B cell (primary cell): ENCODE results near the gene MPPED2. TPM values are rescaled to one million over a fixed set of nuclear protein-coding genes. Genes with fewer than 3 reads are reported as not detected.

Experiments used
- ATAC-seq: fragments of 200-7000 bp; cut with Tn5 transposase; one replicate; pipeline ENCODE4 v1.10.0; 2021; ENCODE audit warnings: low read depth, mild to moderate bottlenecking, moderate number of reproducible peaks, moderate library complexity
- CTCF ChIA-PET: fragments of 350-600 bp; sonication (Branson Sonifier 250); formaldehyde crosslinking; loops from one replicate; lab custom pipeline; 2021; ENCODE audit warnings: antibody characterized with exemption, inconsistent platforms; lab: Charles Lee
- POLR2A ChIA-PET: fragments of 350-600 bp; sonication (Branson Sonifier 250); formaldehyde crosslinking; loops from one replicate; lab custom pipeline; 2021; ENCODE audit warnings: antibody characterized with exemption; lab: Charles Lee
- DNase-seq: peaks from one replicate; pipeline ENCODE4 v3.0.0; 2013
- H2AFZ ChIP-seq: 2 replicates; pipeline ENCODE4 v1.6.1; 2012; ENCODE audit warnings: mild to moderate bottlenecking, low read depth, low read length; ENCODE audit not compliant: insufficient read depth, poor library complexity, severe bottlenecking
- H3K27ac ChIP-seq, 2 donors: 1 replicate in 1 of 2; 2 replicates in 1 of 2; pipeline ENCODE4 v1.5.1; 2012 to 2013; ENCODE audit warnings: low read length in 2 of 2, mild to moderate bottlenecking in 2 of 2, moderate library complexity in 1 of 2
- H3K27me3 ChIP-seq, 4 experiments: fragments of 200-600 bp in 1 of 4; sonication (generic) in 1 of 4; replicated peaks in 1 of 4; 1 replicate in 2 of 4; 2 replicates in 2 of 4; pipeline versions ENCODE4 v1.6.1 to v1.7.0; 2013 to 2016; ENCODE audit warnings: low read length in 3 of 4, mild to moderate bottlenecking in 2 of 4, mixed read lengths in 1 of 4, moderate library complexity in 1 of 4; ENCODE audit not compliant: insufficient read depth in 4 of 4, control insufficient read depth in 3 of 4; ENCODE audit errors: control extremely low read depth in 1 of 4
- H3K36me3 ChIP-seq, 2 experiments: replicated peaks in 1 of 2; 1 replicate in 1 of 2; 2 replicates in 1 of 2; pipeline versions ENCODE4 v1.6.1 to v1.7.1; 2013; ENCODE audit warnings: low read length in 1 of 2; ENCODE audit not compliant: insufficient read depth in 2 of 2, control insufficient read depth in 1 of 2; ENCODE audit errors: control extremely low read depth in 1 of 2, extremely low read depth in 1 of 2
- H3K4me1 ChIP-seq, 2 donors: fragments of 200-600 bp in 1 of 2; sonication (generic) in 1 of 2; 1 replicate in 1 of 2; 2 replicates in 1 of 2; pipeline versions ENCODE4 v1.5.1 to v1.6.1; 2013 to 2017; ENCODE audit warnings: low read length in 2 of 2; ENCODE audit not compliant: control insufficient read depth in 2 of 2, insufficient read depth in 2 of 2
- H3K4me2 ChIP-seq: replicated peaks from 2 replicates; pipeline ENCODE3; 2012; ENCODE audit warnings: mild to moderate bottlenecking, low read depth, low read length; ENCODE audit not compliant: poor library complexity, severe bottlenecking
- H3K4me3 ChIP-seq, 5 experiments: fragments of 200-600 bp in 1 of 5; sonication (generic) in 1 of 5; 1 replicate in 3 of 5; 2 replicates in 2 of 5; pipeline versions ENCODE4 v1.5.1 to v1.7.0; 2011 to 2016; ENCODE audit warnings: low read length in 4 of 5, mild to moderate bottlenecking in 4 of 5, low read depth in 2 of 5, control low read depth in 1 of 5, moderate library complexity in 1 of 5; ENCODE audit not compliant: insufficient read depth in 1 of 5; ENCODE audit errors: control extremely low read depth in 1 of 5, extremely low read depth in 1 of 5
- H3K79me2 ChIP-seq: fragments of 200-600 bp; sonication (generic); one replicate; pipeline ENCODE4 v1.6.0; 2016; ENCODE audit warnings: low read length; ENCODE audit not compliant: control insufficient read depth, insufficient read depth
- H3K9ac ChIP-seq: fragments of 200-600 bp; sonication (generic); 2 replicates; pipeline ENCODE4 v1.6.1; 2017; ENCODE audit warnings: mild to moderate bottlenecking, low read length, moderate library complexity
- H3K9me3 ChIP-seq, 3 donors: one replicate each; pipeline versions ENCODE4 v1.6.1 to v1.7.1; 2013; ENCODE audit warnings: low read length in 2 of 3; ENCODE audit not compliant: control insufficient read depth in 2 of 3, insufficient read depth in 1 of 3; ENCODE audit errors: control extremely low read depth in 1 of 3
- H4K20me1 ChIP-seq: 2 replicates; pipeline ENCODE4 v1.6.0; 2012; ENCODE audit warnings: mild to moderate bottlenecking, low read length; ENCODE audit not compliant: insufficient read depth, control insufficient read depth, poor library complexity, severe bottlenecking
- H3K27ac Mint-ChIP-seq: one replicate; pipeline ENCODE4 v1.8.0; 2021; ENCODE audit warnings: mixed read lengths
- H3K27me3 Mint-ChIP-seq: one replicate; pipeline ENCODE4 v1.8.0; 2021; ENCODE audit warnings: mixed read lengths
- H3K4me1 Mint-ChIP-seq: one replicate; pipeline ENCODE4 v1.8.0; 2021; ENCODE audit warnings: mixed read lengths
- H3K4me3 Mint-ChIP-seq: one replicate; pipeline ENCODE4 v1.8.0; 2021; ENCODE audit warnings: mixed read lengths
- H3K9me3 Mint-ChIP-seq: one replicate; pipeline ENCODE4 v1.8.0; 2022; ENCODE audit warnings: mixed read lengths; ENCODE audit not compliant: insufficient read depth
- CTCF ChIP-seq: fragments of 200-600 bp; IDR thresholded peaks from one replicate; pipeline ENCODE4 v1.8.0; 2022; ENCODE audit warnings: antibody characterized with exemption, mild to moderate bottlenecking
- EZH2 ChIP-seq: IDR thresholded peaks from 2 replicates; pipeline ENCODE4 v1.6.1; 2012; ENCODE audit warnings: borderline replicate concordance, low read depth, mild to moderate bottlenecking, moderate library complexity, low read length; ENCODE audit not compliant: insufficient read depth, poor library complexity, severe bottlenecking
- WGBS: methylation state at CpG from one replicate; pipeline ENCODE4 v1.1.5; 2013; ENCODE audit warnings: missing lambda C conversion rate; ENCODE audit not compliant: insufficient coverage; 5-methylcytosine and 5-hydroxymethylcytosine counted together
- intact Hi-C: fragments of 100-400 bp; cut with micrococcal nuclease; formaldehyde crosslinking; loops from one replicate; pipeline ENCODE4 v1.10.0; 2022
- polyA plus RNA-seq: library from polyadenylated mRNA; depleted of rRNA; stranded (reverse); fragments of >200 nt; gene quantifications from 2 replicates; pipeline ENCODE4 v1.2.3, GENCODE V29; 2012
- total RNA-seq, 2 donors: library from RNA; stranded (reverse); fragments of 120-200 nt in 1 of 2; gene quantifications; 1 replicate in 1 of 2; 2 replicates in 1 of 2; pipeline versions ENCODE4 v1.2.3 to v1.2.4, GENCODE V29; 2013 to 2022

Gene MPPED2
- total and polyA plus RNA-seq, 2 donors (not counting 1 experiment from before 2014, with no cell fraction given), result 0.70 to 1.1 TPM

- intact Hi-C loops, result no loop called here
- H3K4me1 Mint-ChIP-seq, result no peaks in the 10 kb centered on the region
- Histone ChIP-seq H2AFZ (no peak overlapping the region), H3K9me3 (no peaks in the 10 kb centered on the region), H3K9ac (no peak overlapping the region), H4K20me1 (no peaks in the 10 kb centered on the region), H3K4me1 (no peaks in the 10 kb centered on the region), H3K36me3 (no peaks in the 10 kb centered on the region), H3K27ac (no peak overlapping the region), H3K4me3 (no peak overlapping the region), H3K27me3 (no peaks in the 10 kb centered on the region), H3K4me2 (no peak overlapping the region), H3K79me2 (no peaks in the 10 kb centered on the region)
- WGBS, result 94% methylated on average over 2 of the region's 3 CpGs
- TF ChIP-seq CTCF (no peak), EZH2 (no peak)
- no peak overlapping the region for H3K4me3 Mint-ChIP-seq
- no peaks in the 10 kb centered on the region for H3K9me3 Mint-ChIP-seq
- ATAC-seq (no peak), DNase-seq (no peak)
- no peaks in the 10 kb centered on the region for H3K27me3 Mint-ChIP-seq
- POLR2A ChIA-PET, result no interaction called here
- CTCF ChIA-PET, result no interaction called here
- H3K27ac Mint-ChIP-seq, result no peak overlapping the region
These were observed 32.5 kb downstream of the MPPED2 start for GRCh38 chr11:30553521-30554110.

GRCh38 chr11:30552839-30553238 is 33.3 kb downstream of the MPPED2 start:
- H4K20me1 ChIP-seq, result no peaks in the 10 kb centered on the region
- ATAC-seq, result no peak
- no peak for DNase-seq
- H3K27me3 ChIP-seq, result no peaks in the 10 kb centered on the region
- WGBS, result 95% methylated on average over 4 of the region's 5 CpGs
- CTCF ChIA-PET, result no interaction called here
- H3K4me2 ChIP-seq, result no peak overlapping the region
- TF ChIP-seq CTCF (no peak), EZH2 (no peak)
- no peak overlapping the region for H3K27ac ChIP-seq
- H3K79me2 ChIP-seq, result no peaks in the 10 kb centered on the region
- H3K9me3 ChIP-seq, result no peaks in the 10 kb centered on the region
- H3K36me3 ChIP-seq, result no peaks in the 10 kb centered on the region
- H3K4me1 ChIP-seq, result no peaks in the 10 kb centered on the region
- POLR2A ChIA-PET, result no interaction called here
- intact Hi-C loops, result no loop called here
- Mint-ChIP-seq H3K9me3 (no peaks in the 10 kb centered on the region), H3K27me3 (no peaks in the 10 kb centered on the region), H3K4me3 (no peak overlapping the region), H3K27ac (no peak overlapping the region), H3K4me1 (no peaks in the 10 kb centered on the region)
- H3K4me3 ChIP-seq, result no peak overlapping the region
- H2AFZ ChIP-seq, result no peak overlapping the region
- no peak overlapping the region for H3K9ac ChIP-seq
